ENCODE data around the gene PRAMEF15. TPM values are rescaled to one million over a fixed set of nuclear protein-coding genes. Genes with fewer than 3 reads are reported as not detected.
"Not testable (repeated sequence)": the region's sequence is repeated elsewhere in the genome, so short reads cannot be mapped to it uniquely, and the experiment has no call there.

PRAMEF15 gene
- total RNA-seq, result not detected
- long read RNA-seq, result 0 reads

- H3K36me3 ChIP-seq; H3K4me1 ChIP-seq; H3K9me3 ChIP-seq; DNase-seq; H3K27me3 ChIP-seq; H3K4me3 ChIP-seq; ATAC-seq; intact Hi-C loops (cut with DNase I); H3K27ac ChIP-seq: not testable (repeated sequence)
Observed at GRCh38 chr1:13315281-13315680, at the start of gene PRAMEF15. TSS of gene PRAMEF15 (plus strand) at chr1:13315581. CDS start at chr1:13318408, 2,827 bp downstream.

- H3K27ac ChIP-seq; H3K4me1 ChIP-seq; H3K27me3 ChIP-seq; H3K4me3 ChIP-seq; H3K9me3 ChIP-seq; H3K36me3 ChIP-seq; DNase-seq; intact Hi-C loops (cut with DNase I): not testable (repeated sequence)
- ATAC-seq, result peak; percentile 55
Observed at GRCh38 chr1:13277016-13277415, 38.4 kb upstream of the PRAMEF15 start.

DNA sequence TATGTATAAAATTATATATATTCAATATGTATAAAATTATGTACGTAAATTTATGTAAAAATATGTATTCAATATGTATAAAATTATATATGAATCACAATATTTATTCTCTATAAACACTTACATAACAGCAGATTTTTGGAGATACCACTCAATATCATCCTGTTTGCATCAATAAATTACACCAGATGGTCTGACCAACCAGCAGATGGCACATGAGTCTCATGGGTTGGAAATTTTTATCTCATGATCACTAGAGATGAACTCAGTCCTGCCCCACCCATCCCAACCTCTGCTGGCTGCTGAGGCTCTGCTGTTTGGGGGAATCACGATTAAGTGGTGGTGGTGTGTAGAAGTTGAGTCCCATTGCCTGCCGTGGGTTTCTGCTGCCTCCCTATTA lies 35.8 kb upstream of the PRAMEF15 start:
- H3K9me3 ChIP-seq; H3K4me1 ChIP-seq; H3K4me3 ChIP-seq; intact Hi-C loops (cut with DNase I); H3K27me3 ChIP-seq; DNase-seq; H3K27ac ChIP-seq; ATAC-seq; H3K36me3 ChIP-seq: not testable (repeated sequence)

GRCh38 chr1:13285037-13285436 lies 30.3 kb upstream of the PRAMEF15 start, which contains the start of gene PRAMEF8:
TSS of gene PRAMEF8 (minus strand) at chr1:13285137. CDS start at chr1:13284091, 1,046 bp downstream.
- DNase-seq; intact Hi-C loops (cut with DNase I); H3K9me3 ChIP-seq; H3K27me3 ChIP-seq; ATAC-seq; H3K27ac ChIP-seq; H3K4me1 ChIP-seq; H3K4me3 ChIP-seq; H3K36me3 ChIP-seq: not testable (repeated sequence)

- H3K27ac ChIP-seq; ATAC-seq; H3K4me1 ChIP-seq; H3K36me3 ChIP-seq; H3K27me3 ChIP-seq; H3K4me3 ChIP-seq; intact Hi-C loops (cut with DNase I); DNase-seq; H3K9me3 ChIP-seq: not testable (repeated sequence)
Observed at GRCh38 chr1:13289030-13289429, 26.4 kb upstream of the PRAMEF15 start.

GRCh38 chr1:13297216-13297931 lies 18.0 kb upstream of the PRAMEF15 start:
- ATAC-seq; H3K27me3 ChIP-seq; H3K36me3 ChIP-seq; H3K4me3 ChIP-seq; H3K9me3 ChIP-seq; H3K27ac ChIP-seq; DNase-seq; H3K4me1 ChIP-seq; intact Hi-C loops (cut with DNase I): not testable (repeated sequence)

DNA sequence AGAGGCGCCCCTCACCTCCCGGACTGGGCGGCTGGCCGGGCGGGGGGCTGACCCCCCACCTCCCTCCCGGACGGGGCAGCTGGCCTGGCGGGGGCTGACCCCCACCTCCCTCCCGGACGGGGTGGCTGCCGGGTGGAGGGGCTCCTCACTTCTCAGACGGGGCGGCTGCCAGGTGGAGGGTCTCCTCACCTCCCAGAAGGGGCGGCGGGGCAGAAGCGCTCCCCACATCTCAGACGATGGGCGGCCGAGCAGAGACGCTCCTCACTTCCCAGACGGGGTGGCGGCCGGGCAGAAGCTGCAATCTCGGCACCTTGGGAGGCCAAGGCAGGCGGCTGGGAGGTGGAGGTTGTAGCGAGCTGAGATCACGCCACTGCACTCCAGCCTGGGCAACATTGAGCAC lies 16.7 kb upstream of the PRAMEF15 start:
- DNase-seq; ATAC-seq; H3K4me1 ChIP-seq; H3K36me3 ChIP-seq; H3K27me3 ChIP-seq; H3K4me3 ChIP-seq; intact Hi-C loops (cut with DNase I); H3K27ac ChIP-seq; H3K9me3 ChIP-seq: not testable (repeated sequence)

DNA sequence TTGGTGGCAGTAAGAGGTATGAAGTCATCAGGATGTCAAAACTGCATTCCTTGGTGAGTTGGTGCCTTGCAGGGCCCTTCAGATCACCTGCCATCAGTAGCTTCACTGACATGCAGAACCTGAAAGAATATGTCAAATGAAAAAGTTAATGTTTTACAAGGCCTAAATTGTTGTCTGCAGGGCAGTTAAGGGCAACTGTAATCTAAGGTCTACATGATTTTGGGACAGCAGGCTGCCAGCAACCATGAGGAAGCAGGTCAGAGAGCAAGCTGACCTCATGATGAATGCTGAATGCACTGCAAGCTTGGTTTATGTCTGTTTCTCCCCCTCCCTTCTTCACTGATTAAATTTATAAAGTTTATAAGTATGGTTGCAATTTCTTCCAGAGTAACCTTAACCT lies 13.2 kb upstream of the PRAMEF15 start:
- intact Hi-C loops (cut with DNase I); H3K9me3 ChIP-seq; H3K27ac ChIP-seq; H3K36me3 ChIP-seq; H3K4me3 ChIP-seq; H3K4me1 ChIP-seq; H3K27me3 ChIP-seq; ATAC-seq; DNase-seq: not testable (repeated sequence)

GRCh38 chr1:13303239-13303638 lies 12.1 kb upstream of the PRAMEF15 start, which contains the start of gene PRAMEF33:
TSS of gene PRAMEF33 (plus strand) at chr1:13303539. CDS start at chr1:13305955, 2,416 bp downstream.
- ATAC-seq; DNase-seq; H3K27ac ChIP-seq; intact Hi-C loops (cut with DNase I); H3K4me3 ChIP-seq; H3K36me3 ChIP-seq; H3K27me3 ChIP-seq; H3K9me3 ChIP-seq; H3K4me1 ChIP-seq: not testable (repeated sequence)

DNA sequence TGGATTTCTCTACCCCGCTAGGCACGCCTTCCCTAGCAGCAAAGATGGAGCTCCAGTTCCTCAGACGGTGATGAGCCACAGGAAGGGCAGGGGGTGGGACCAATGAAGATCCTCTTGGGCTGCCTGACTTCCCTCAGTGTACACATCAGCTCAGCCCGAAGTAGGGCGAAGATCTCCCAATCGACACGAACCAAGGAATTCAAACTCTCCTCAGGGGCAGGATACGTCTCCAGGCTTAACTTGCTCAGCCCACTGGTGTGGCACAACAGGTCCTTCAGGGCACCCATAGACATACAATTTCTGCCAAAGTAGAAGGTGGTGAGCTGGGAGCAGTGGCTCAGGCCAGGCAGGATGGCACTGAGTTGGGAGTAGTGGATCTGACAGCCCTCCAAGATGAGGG lies 27.1 kb downstream of the PRAMEF15 start:
- H3K4me3 ChIP-seq; H3K27me3 ChIP-seq; H3K9me3 ChIP-seq; intact Hi-C loops (cut with DNase I); H3K4me1 ChIP-seq; ATAC-seq; DNase-seq; H3K27ac ChIP-seq; H3K36me3 ChIP-seq: not testable (repeated sequence)

DNA sequence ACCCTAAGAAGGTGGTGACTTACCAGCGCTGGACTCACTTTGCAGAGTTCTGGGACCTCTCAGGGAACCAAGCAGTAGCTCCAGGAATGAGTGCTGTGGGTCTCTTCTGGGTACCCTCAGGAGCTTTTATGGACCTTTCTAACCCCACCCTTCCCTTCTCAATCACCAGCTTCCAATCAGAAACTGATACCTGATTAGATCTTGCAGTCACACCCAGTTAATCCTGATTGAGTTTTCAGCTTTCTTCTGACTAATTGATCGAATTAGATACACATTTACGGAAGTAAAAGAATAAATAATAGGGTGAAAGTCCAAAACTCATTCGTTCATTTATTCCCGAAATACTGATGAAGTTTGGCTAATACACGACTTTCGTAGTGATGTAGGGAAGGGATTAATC lies 31.7 kb downstream of the PRAMEF15 start, which contains the start of gene PRAMEF14:
PRAMEF14 (minus strand) TSS at position 101 of the 400 bp plus-strand sequence. CDS start 1,820 bp downstream, outside the sequence.
- H3K9me3 ChIP-seq; DNase-seq; ATAC-seq; H3K4me1 ChIP-seq; H3K27me3 ChIP-seq; intact Hi-C loops (cut with DNase I); H3K4me3 ChIP-seq; H3K36me3 ChIP-seq; H3K27ac ChIP-seq: not testable (repeated sequence)

DNA sequence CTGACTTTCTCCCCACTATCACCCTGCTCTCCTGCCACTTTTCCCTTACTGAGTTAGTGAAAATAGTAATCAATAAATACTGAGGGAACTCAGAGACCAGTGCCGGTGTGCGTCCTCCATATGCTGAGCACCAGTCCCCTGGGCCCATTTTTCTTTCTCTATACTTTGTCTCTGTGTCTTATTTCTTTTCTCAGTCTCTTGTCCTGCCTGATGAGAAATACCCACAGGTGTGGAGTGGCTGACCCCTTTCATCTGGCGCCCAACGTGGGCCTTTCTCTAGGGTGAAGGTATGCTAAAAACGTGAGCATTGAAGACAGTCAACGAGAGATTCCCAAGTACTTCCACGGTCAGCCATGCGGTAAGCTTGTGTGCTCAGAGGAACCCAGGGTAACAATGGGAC lies 38.1 kb downstream of the PRAMEF15 start:
- H3K4me1 ChIP-seq; H3K4me3 ChIP-seq; ATAC-seq; H3K9me3 ChIP-seq; H3K36me3 ChIP-seq; H3K27ac ChIP-seq; H3K27me3 ChIP-seq; DNase-seq; intact Hi-C loops (cut with DNase I): not testable (repeated sequence)

GRCh38 chr1:13354475-13354874 lies 39.1 kb downstream of the PRAMEF15 start:
- H3K36me3 ChIP-seq; H3K27ac ChIP-seq; H3K4me3 ChIP-seq; H3K27me3 ChIP-seq; DNase-seq; H3K9me3 ChIP-seq; H3K4me1 ChIP-seq; intact Hi-C loops (cut with DNase I): not testable (repeated sequence)
- ATAC-seq, result peak; percentile 64

Measured in upper lobe of right lung (tissue), 1 donor.